ENCODE results near the gene PROM1. TPM values are rescaled to one million over a fixed set of nuclear protein-coding genes. Genes with fewer than 3 reads are reported as not detected.

PROM1 gene
- total RNA-seq, 2 donors from 2014 or later, result 5.2 to 8.1 TPM

DNA sequence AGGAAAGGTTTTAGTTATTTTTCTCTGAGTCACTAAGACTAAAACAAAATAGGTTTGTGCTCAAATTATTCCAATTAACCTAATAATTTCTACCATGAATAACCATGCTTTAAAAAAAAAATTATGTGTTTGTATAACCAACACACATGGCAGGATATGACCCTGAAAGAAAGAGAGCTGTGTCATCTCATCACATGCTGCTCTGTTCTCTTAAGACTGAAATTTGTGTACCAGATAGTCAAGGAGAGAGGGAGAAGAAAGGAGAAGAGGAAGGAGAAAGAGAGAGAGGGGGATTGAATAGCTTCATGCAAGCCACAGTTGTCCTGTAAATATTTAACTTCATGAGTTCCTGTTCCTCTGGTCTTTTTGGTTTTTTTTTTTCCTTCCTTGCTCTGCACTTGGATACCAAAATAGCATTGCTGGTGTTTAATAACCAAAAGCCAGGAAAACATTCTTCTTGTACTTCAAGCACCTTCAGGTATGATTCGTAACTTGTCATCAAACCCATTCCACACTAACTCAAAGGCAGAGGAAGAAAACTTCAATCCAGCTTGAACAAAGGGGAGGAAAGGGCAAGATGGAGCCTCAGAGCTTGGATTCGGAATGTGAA is 6.4 kb upstream of the PROM1 start:
- Histone ChIP-seq H3K36me3 (no peaks in the 10 kb centered on the region), H3K4me3 (no peak overlapping the region), H3K27ac (no peak overlapping the region), H3K4me1 (no peaks in the 10 kb centered on the region), H3K9me3 (peaks cover 0 to 14% of the 10 kb centered on the region in 2 donors), H3K27me3 (no peaks in the 10 kb centered on the region)
- TF ChIP-seq, protein P1, sequence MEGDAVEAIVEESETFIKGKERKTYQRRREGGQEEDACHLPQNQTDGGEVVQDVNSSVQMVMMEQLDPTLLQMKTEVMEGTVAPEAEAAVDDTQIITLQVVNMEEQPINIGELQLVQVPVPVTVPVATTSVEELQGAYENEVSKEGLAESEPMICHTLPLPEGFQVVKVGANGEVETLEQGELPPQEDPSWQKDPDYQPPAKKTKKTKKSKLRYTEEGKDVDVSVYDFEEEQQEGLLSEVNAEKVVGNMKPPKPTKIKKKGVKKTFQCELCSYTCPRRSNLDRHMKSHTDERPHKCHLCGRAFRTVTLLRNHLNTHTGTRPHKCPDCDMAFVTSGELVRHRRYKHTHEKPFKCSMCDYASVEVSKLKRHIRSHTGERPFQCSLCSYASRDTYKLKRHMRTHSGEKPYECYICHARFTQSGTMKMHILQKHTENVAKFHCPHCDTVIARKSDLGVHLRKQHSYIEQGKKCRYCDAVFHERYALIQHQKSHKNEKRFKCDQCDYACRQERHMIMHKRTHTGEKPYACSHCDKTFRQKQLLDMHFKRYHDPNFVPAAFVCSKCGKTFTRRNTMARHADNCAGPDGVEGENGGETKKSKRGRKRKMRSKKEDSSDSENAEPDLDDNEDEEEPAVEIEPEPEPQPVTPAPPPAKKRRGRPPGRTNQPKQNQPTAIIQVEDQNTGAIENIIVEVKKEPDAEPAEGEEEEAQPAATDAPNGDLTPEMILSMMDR (IDR thresholded peaks at IDR 0.05), result no peak
- DNase-seq (ENCODE audit: low spot score), result no peak

DNA sequence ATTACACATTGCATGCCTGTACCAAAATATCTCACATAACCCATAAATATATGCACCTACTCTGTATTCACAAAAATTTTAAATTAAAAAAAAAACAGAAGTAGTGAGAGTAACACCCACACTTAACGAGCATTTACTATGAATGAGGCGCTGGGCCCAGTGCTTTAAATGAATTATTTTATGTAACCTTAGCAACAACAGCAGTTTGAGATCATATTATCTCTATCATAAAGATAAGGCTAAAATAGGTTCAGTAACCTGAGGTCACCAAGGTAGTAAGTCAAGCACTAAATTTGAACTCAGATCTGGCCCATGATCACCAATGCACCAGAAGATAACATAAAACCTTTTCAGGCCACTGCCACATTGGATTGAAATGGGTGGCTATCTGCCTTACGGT is 5.3 kb upstream of the PROM1 start:
- Histone ChIP-seq H3K27ac (no peak overlapping the region), H3K9me3 (peaks cover 0 to 14% of the 10 kb centered on the region in 2 donors), H3K4me1 (no peaks in the 10 kb centered on the region), H3K27me3 (no peaks in the 10 kb centered on the region), H3K4me3 (no peak overlapping the region), H3K36me3 (no peaks in the 10 kb centered on the region)
- TF ChIP-seq, protein P1 (IDR thresholded peaks at IDR 0.05), result no peak
- DNase-seq (ENCODE audit: low spot score), result no peak

DNA sequence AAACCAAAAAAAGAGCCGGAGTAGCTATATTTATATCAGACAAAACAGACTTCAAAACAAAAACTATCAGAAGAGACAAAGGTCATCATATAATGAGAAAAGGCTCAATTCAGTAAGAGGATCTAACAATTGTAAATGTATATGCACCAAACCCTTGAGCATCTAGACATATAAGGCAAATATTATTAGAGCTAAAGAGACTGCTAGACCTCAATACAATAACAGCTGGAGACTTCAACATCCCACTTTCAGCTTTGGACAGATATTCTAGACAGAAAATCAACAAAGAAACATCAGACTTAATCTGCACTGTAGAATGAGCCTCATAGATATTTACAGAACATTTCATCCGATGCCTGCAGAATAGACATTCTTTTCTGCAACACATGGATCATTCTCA is 4.8 kb upstream of the PROM1 start:
- no peak for DNase-seq (ENCODE audit: low spot score)
- Histone ChIP-seq H3K4me3 (no peak overlapping the region), H3K9me3 (peaks cover 0 to 14% of the 10 kb centered on the region in 2 donors), H3K27me3 (peaks cover 0 to 2% of the 10 kb centered on the region in 2 donors), H3K27ac (no peak overlapping the region), H3K4me1 (peaks cover 0 to 1% of the 10 kb centered on the region in 2 donors), H3K36me3 (no peaks in the 10 kb centered on the region)
- TF ChIP-seq, protein P1 (IDR thresholded peaks at IDR 0.05), result no peak

DNA sequence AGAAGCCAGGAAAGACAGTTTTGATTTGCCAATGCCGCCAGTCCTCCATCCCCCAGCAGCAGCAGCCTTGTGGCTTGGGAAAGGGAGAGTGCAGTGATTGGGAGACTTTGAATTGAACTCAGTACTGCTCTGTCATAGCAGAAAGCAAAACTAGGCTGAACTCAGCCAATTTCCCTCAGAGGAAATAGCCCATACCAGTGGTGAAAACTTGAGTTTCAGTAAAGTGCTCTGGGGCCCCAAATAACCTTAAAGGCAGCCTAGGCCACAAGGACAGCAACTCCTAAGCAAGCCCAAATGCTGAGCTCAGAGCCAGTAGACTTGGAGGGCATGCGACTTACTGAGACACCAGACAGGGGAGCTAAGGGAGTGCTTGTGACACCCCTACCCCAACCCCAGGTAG is 2.0 kb upstream of the PROM1 start:
- Histone ChIP-seq H3K4me3 (no peak overlapping the region), H3K9me3 (peaks cover 0 to 14% of the 10 kb centered on the region in 2 donors), H3K27me3 (peaks cover 0 to 4% of the 10 kb centered on the region in 2 donors), H3K4me1 (peaks cover 0 to 20% of the 10 kb centered on the region in 2 donors), H3K27ac (no peak overlapping the region), H3K36me3 (no peaks in the 10 kb centered on the region)
- TF ChIP-seq, protein P1 (IDR thresholded peaks at IDR 0.05), result no peak
- no peak for DNase-seq (ENCODE audit: low spot score)

DNA sequence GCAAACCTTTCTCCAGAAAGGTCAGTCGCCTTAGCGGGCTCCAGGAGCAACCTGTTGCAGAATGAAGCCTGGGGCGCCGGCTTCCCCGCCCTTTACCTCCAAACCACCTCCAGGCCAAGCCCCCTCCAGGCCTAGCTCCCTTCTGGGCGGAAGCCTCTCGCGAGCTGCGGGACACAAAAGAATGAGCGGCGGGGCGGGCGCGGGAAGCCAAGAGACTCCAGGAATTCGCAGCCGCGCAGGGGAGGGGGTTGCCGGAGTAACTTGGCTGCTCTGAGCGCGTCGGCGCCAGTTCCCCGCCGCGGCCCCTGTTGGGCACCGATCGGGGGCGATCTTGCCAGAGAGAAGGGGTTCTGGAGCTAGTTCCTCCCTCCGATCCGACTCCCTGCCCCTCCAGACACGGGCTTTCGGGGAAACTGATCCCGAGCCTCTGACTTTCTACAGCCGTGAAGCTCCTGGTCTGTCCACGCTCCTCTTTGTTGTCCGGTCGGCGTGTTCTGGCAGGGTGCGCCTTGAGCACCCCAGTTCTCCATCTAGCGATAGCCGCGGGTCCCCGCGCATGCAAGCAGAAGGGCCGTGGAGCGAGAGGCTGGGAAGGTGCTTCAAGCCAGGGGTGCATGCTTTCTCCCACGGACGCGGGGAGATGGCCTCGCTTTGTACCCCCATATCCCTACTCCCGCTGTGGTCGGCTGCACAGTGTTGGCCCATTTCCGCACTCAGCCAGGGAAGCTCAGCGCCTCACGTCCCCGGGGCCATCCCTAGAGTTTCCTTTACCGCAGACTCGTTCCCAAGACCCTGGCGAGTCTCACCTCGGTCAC is 1.2 kb downstream of the PROM1 start:
- Histone ChIP-seq H3K36me3 (no peaks in the 10 kb centered on the region), H3K4me3 (peak overlapping the region; percentile 58 to 62), H3K27me3 (peaks cover 0 to 4% of the 10 kb centered on the region in 2 donors), H3K9me3 (peaks cover 0 to 11% of the 10 kb centered on the region in 2 donors), H3K4me1 (peaks cover 0 to 32% of the 10 kb centered on the region in 2 donors), H3K27ac (no peak overlapping the region)
- DNase-seq (ENCODE audit: low spot score), result no peak
- TF ChIP-seq, protein P1 (IDR thresholded peaks at IDR 0.05), result no peak
